Cardiac atrium fibroblast (primary cell): Measurements from ENCODE around the gene SLC6A6. TPM values are rescaled to one million over a fixed set of nuclear protein-coding genes. Genes with fewer than 3 reads are reported as not detected.

Source experiments
- total RNA-seq: library from RNA; depleted of rRNA; stranded (reverse); fragments of >200 nt; gene quantifications from 2 replicates; pipeline ENCODE4 v1.2.3, GENCODE V29; 2015

The SLC6A6 gene
- 8.8 and 26.4 TPM in 2 replicates for total RNA-seq

DNA sequence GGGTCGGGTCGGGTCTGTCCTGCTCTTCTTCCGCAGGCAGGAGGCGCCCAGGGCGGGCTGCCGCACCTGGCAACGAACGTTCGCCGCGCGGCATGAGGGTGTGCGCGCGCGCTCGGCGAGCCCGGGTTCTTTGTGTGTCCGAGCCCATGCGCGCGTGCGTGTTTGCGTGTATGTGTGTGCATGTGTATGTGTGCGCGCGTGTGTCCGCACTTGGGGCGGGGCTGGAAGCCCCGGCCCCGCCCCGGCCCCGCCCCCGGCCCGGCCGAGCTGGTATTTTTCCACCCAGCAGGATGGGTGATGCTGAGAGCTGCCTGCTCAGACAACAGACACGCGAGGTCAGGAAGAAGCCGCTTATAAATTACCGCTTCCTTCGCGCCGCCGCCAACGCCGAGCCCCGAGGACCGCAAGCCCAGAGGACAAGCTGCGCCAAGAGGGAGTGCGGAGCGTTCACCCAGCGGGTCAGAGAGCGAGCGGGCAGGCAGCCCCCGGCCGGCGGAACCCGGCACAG lies at the start of gene SLC6A6:
Gene SLC6A6 (plus strand): TSS at position 303 of the 508 bp plus-strand sequence. CDS start 41,029 bp downstream, outside the sequence.

Other genes with a start within 250 kb of the SLC6A6 start
- 23.8 and 27.1 TPM in 2 replicates for gene XPC, start 224.0 kb upstream of the SLC6A6 start, total RNA-seq
- 9.7 and 11.2 TPM in 2 replicates for gene LSM3, start 223.8 kb upstream of the SLC6A6 start, total RNA-seq
- under 0.01 TPM in 1 of 2 replicates, not detected in the other for gene GRIP2, start 137.7 kb downstream of the SLC6A6 start, total RNA-seq
- 6.0 and 8.1 TPM in 2 replicates for gene CCDC174, start 249.2 kb downstream of the SLC6A6 start, total RNA-seq